ENCODE measurements around the gene TMEM204. TPM values are rescaled to one million over a fixed set of nuclear protein-coding genes. Genes with fewer than 3 reads are reported as not detected.

Gene TMEM204
- total RNA-seq (2013) = 1.9 TPM
- polyA plus RNA-seq = 1 to 10 TPM in 2 of 3 donors, under 1 TPM in 1; 0.09 to 1.5 (median 1.3) TPM
- polyA minus RNA-seq = 0.14 and 0.72 TPM in 2 replicates
- 0 to 0.52 (median 0.08) reads per million in 11 experiments for total RNA-seq

DNA sequence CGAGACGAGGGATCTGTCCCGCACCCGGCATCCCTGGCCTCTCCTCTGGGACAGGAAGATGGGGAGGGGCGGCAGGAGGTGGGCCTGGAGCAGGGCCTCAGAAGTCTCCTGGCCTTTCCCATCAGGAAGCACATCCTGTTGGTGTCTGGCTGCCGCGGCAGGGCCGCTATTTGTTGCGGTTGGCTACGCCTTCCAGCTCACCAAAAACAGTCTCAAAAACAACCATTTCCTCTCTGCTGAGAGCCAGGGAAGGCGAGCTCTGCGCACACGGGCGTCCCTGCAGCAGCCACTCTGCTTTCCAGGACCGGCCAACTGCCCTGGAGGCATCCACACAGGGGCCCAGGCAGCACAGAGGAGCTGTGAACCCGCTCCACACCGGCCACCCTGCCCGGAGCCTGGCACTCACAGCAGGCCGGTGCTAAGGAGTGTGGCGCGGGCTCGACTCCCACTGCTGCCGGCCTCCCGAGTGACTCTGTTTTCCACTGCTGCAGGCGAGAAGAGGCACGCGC, at the start of gene TMEM204:
Gene TMEM204 (plus strand): TSS at position 224 of the 509 bp plus-strand sequence. CDS start 610 bp downstream, outside the sequence.
- no peaks in the 10 kb centered on the region for H3K79me2 ChIP-seq (ENCODE audit: insufficient read depth, low read length)
- H3K9ac ChIP-seq (ENCODE audit: insufficient read depth, low read length, poor library complexity, severe bottlenecking) = peak within 1 kb of the TSS; percentile 27
- 2% methylated on average over 25 of the region's 27 CpGs for WGBS (ENCODE audit: insufficient coverage)
- peak within 1 kb of the TSS in 2 of 3 experiments; percentile 39 to 46 for H3K4me3 ChIP-seq (replicated peaks in 1 of 3; ENCODE audit: low read depth in 2 of 3, low read length in 3 of 3)
- peak within 1 kb of the TSS; percentile 56 for H2AFZ ChIP-seq (ENCODE audit: insufficient read depth, low read depth, low read length, poor library complexity, severe bottlenecking)
- Mint-ChIP-seq H3K36me3 (peaks cover 7 to 15% of the 10 kb centered on the region in 2 donors), H3K4me3 (peak within 1 kb of the TSS; percentile 52 to 78), H3K27me3 (ENCODE audit: low read depth in 3 of 3) (peaks cover 37 to 52% (median 41%) of the 10 kb centered on the region in 3 donors), H3K9me3 (peaks cover 0 to 10% (median 0%) of the 10 kb centered on the region in 7 donors), H3K27ac (peak within 1 kb of the TSS in 1 of 7 donors; percentile 30), H3K4me1 (peaks cover 15% of the 10 kb centered on the region)
- H3K27me3 ChIP-seq (ENCODE audit: control insufficient read depth in 2 of 2, insufficient read depth in 2 of 2, low read length in 2 of 2) = peaks cover 0 to 43% of the 10 kb centered on the region in 2 donors
- H4K20me1 ChIP-seq (ENCODE audit: insufficient read depth, low read length) = no peaks in the 10 kb centered on the region
- H3K4me2 ChIP-seq (replicated peaks; ENCODE audit: extremely low read depth, low read length, poor library complexity, severe bottlenecking) = peak within 1 kb of the TSS; percentile 43
- TF ChIP-seq CTCF (IDR thresholded peaks at IDR 0.05) = no peak
- peak in 1 of 3 donors; percentile 7 for DNase-seq
- no peaks in the 10 kb centered on the region for H3K36me3 ChIP-seq (replicated peaks in 1 of 2; ENCODE audit: control insufficient read depth in 1 of 2, insufficient read depth in 2 of 2, low read length in 2 of 2)
- no peak within 1 kb of the TSS for H3K27ac ChIP-seq (ENCODE audit: low read depth in 1 of 2, low read length in 2 of 2)
- peaks cover 15 to 16% of the 10 kb centered on the region in 2 donors for H3K4me1 ChIP-seq (ENCODE audit: control insufficient read depth in 1 of 2, insufficient read depth in 2 of 2, low read length in 2 of 2)
- H3K9me3 ChIP-seq (replicated peaks in 1 of 2; ENCODE audit: control insufficient read depth in 1 of 2, insufficient read depth in 1 of 2, low read length in 2 of 2) = no peaks in the 10 kb centered on the region
- intact Hi-C loops (cut with micrococcal nuclease) = no loop called here

DNA sequence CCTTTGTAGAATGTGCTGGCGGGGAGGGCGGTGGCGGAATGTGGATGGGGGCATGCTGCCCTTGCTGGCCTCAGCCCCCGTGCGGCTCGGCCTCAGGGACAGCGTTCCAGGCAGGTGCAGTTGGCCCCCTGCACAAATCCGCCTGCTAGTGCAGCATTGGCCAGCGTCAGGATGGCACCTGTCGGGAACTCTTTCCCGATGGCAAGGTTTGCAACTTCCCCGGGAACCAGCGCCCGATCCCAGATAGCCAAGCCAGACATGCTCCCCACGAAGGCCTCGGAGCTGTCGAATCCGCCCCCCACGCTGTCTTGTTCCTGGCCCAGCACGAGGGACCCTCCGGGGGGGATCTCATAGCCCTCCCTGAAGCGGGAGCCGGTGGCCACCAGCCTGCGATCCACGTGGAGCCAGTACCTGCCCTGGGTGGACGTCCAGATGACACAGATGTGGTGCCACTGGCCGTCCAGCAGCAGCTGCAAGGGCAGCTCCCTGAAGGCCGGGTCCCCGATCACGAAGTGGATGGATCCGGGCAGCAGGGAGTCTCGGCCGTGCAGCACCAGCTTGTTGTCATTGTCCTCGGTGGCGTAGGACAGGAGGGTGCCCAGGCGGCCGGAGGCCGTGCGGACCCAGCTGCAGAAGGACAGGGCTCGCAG, 47.5 kb upstream of the TMEM204 start:
- H3K4me2 ChIP-seq (replicated peaks; ENCODE audit: extremely low read depth, low read length, poor library complexity, severe bottlenecking) = no peak overlapping the region
- no peak for DNase-seq
- Mint-ChIP-seq H3K4me1 (peaks cover 41% of the 10 kb centered on the region), H3K27me3 (ENCODE audit: low read depth in 3 of 3) (peaks cover 0 to 4% (median 2%) of the 10 kb centered on the region in 3 donors), H3K36me3 (no peaks in the 10 kb centered on the region), H3K4me3 (peak overlapping the region in 1 of 2 donors; percentile 24), H3K27ac (peak overlapping the region in 1 of 7 donors; percentile 78), H3K9me3 (peaks cover 0 to 3% (median 0%) of the 10 kb centered on the region in 7 donors)
- no peak overlapping the region for H3K9ac ChIP-seq (ENCODE audit: insufficient read depth, low read length, poor library complexity, severe bottlenecking)
- no peaks in the 10 kb centered on the region for H3K27me3 ChIP-seq (ENCODE audit: control insufficient read depth in 2 of 2, insufficient read depth in 2 of 2, low read length in 2 of 2)
- no peak overlapping the region for H3K27ac ChIP-seq (ENCODE audit: low read depth in 1 of 2, low read length in 2 of 2)
- intact Hi-C loops (cut with micrococcal nuclease) = no loop called here
- H3K9me3 ChIP-seq (replicated peaks in 1 of 2; ENCODE audit: control insufficient read depth in 1 of 2, insufficient read depth in 1 of 2, low read length in 2 of 2) = no peaks in the 10 kb centered on the region
- no peak overlapping the region for H3K4me3 ChIP-seq (replicated peaks in 1 of 3; ENCODE audit: low read depth in 2 of 3, low read length in 3 of 3)
- peaks cover 37 to 51% of the 10 kb centered on the region in 2 donors for H3K4me1 ChIP-seq (ENCODE audit: control insufficient read depth in 1 of 2, insufficient read depth in 2 of 2, low read length in 2 of 2)
- 96% methylated on average over 40 of the region's 40 CpGs for WGBS (ENCODE audit: insufficient coverage)
- no peaks in the 10 kb centered on the region for H3K36me3 ChIP-seq (replicated peaks in 1 of 2; ENCODE audit: control insufficient read depth in 1 of 2, insufficient read depth in 2 of 2, low read length in 2 of 2)
- H4K20me1 ChIP-seq (ENCODE audit: insufficient read depth, low read length) = no peaks in the 10 kb centered on the region
- no peaks in the 10 kb centered on the region for H3K79me2 ChIP-seq (ENCODE audit: insufficient read depth, low read length)
- no peak overlapping the region for H2AFZ ChIP-seq (ENCODE audit: insufficient read depth, low read depth, low read length, poor library complexity, severe bottlenecking)
- no peak for TF ChIP-seq CTCF (IDR thresholded peaks at IDR 0.05)

Data from CD14-positive monocyte (primary cell).